Measurements from ENCODE around the gene COL4A1.

COL4A1 gene

DNA sequence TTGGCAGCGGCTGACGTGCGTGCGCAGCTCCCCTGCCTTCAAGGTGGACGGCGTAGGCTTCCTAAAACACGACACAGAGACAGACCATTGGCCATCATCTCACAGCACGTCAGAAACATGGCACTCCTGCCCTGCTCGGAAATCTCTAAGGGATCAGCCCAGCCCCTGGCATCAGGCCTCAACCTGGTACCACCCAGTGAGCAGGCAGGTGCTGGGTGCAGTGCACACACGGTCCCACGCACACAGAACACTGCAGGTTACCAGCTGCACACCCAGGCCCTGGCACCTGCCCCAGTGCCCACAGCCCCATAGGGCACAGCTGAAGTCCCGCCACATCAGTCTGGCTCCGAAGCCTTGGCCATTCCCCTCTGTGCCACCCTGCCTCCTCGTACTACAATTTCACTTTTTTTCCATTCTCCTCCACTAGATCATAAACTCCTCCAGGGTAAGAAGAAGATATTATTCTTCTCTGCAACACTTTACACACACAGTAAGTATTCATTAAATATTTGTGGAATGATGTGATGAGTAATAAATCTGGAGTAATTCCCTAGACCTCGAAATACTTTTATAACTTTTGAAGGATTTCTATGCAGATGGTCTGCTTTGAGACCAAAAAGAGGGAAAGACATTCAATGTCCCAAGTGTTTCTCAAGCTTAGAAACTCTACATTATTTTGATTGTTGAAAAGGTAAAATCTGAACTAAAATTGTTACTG, 156.4 kb downstream of the COL4A1 start:
- TF ChIP-seq, protein P1, sequence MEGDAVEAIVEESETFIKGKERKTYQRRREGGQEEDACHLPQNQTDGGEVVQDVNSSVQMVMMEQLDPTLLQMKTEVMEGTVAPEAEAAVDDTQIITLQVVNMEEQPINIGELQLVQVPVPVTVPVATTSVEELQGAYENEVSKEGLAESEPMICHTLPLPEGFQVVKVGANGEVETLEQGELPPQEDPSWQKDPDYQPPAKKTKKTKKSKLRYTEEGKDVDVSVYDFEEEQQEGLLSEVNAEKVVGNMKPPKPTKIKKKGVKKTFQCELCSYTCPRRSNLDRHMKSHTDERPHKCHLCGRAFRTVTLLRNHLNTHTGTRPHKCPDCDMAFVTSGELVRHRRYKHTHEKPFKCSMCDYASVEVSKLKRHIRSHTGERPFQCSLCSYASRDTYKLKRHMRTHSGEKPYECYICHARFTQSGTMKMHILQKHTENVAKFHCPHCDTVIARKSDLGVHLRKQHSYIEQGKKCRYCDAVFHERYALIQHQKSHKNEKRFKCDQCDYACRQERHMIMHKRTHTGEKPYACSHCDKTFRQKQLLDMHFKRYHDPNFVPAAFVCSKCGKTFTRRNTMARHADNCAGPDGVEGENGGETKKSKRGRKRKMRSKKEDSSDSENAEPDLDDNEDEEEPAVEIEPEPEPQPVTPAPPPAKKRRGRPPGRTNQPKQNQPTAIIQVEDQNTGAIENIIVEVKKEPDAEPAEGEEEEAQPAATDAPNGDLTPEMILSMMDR (conservative IDR thresholded peaks at IDR 0.05) = no peak
- H3K27ac ChIP-seq = no peak overlapping the region

DNA sequence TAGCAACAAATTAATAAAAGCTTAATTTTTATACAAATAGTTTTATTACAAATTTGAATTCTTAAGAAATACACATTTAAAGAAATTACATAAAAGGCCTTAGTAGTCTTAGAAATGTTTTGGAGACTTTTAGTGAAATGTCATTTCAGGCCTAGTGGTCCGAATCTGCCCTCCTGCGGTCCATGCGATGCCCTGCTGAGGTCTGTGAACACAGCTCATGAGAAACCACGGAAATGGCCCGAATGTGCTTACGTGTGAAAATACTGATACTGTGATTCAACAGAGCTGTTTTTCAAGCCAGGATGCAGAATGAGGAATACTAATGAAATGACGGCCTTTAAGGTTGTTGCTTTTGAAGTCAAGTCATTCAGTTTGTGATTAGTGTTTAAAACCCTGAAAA, 157.9 kb downstream of the COL4A1 start:
- TF ChIP-seq, protein P1 (conservative IDR thresholded peaks at IDR 0.05) = no peak
- H3K27ac ChIP-seq = no peak overlapping the region

DNA sequence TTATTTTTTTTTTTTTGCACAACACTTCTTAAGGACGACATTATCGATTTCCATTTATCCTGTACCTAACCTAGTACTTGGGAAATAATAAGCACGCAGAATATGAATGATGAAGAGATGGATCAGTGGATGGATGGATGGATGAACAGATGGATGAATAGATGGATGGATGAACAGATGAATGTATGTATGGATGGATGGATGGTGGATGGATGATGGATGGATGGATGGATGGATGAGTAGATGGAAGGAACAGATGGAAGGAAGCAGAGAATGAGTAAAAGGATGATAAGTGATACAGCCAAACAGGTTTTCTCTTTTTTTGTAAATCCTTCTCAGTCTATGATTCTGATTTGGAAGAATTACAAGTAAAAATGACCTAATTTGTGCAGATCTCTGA, 166.9 kb downstream of the COL4A1 start:
- no peak overlapping the region for H3K27ac ChIP-seq
- TF ChIP-seq, protein P1 (conservative IDR thresholded peaks at IDR 0.05) = no peak

DNA sequence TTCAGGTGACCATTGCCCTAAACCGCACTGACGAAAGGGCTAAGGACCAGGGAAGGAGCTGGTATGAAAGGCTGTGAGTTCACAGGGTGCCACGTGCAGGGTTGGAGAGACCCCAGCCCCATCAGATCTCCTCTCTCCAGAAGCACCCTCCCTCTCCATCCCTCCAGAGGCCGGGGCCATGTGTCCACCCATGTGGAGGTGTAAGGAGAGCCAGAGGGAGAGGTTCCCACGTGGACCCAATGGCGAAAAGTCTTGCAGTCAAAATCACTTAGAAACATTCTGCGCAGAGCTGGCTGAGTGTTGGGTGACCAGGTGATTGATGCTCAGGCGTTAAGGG, 168.3 kb downstream of the COL4A1 start:
- TF ChIP-seq, protein P1 (conservative IDR thresholded peaks at IDR 0.05) = peak; percentile 1; the same call in 1 of the 2 replicates
- H3K27ac ChIP-seq = peak overlapping the region; percentile 78

DNA sequence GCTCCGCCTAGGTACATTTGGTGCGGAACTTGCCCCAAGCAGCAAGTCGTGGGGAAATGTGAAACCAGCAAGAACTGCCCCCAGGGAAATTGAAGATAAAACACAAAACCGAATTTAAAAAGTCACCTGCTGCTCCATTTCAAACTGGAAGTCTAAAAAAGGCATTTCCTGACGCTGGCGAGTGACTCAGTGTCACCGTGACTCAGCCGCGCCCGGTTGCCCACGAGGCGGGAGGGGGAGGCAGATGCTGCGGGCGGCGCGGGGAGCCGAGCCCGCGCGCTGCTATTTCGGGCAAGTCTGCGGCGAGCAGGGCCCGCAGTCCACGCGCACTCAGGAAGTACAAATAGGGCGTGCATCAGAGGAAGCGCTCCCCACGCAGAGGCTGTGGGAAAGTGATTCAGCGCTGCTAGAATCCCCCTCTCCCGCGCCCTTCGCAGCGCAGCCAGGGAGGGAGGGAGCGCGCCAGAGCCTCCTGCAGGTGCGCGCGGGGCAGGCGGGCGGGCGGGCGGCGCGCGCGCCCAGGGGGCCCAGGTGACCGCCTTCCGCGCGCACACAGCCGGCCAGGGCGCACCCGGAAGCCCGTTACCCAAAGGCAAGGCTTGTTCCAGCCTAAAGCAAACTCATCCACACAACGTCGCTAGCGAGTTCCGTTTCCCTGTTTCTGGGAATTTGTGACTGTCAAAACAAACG, 168.8 kb downstream of the COL4A1 start:
- H3K27ac ChIP-seq = peak overlapping the region; percentile 78
- TF ChIP-seq, protein P1 (conservative IDR thresholded peaks at IDR 0.05) = peak; percentile 73

DNA sequence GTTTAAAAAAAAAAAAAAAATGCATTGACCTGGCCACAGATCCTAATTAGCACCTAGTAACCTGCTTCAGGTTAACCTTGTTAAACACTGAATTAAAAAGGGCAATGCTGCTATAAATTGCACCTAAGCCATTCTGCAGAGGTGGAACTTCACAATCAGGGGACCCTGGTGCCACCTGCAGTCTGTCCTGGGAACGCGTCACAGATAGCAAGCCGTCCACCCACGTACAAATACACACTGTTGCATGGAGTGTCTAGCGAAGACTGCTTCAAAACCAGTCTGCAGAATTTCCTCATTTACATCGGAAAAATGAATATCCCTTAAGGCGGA, 169.3 kb downstream of the COL4A1 start:
- TF ChIP-seq, protein P1 (conservative IDR thresholded peaks at IDR 0.05) = peak; percentile 99

DNA sequence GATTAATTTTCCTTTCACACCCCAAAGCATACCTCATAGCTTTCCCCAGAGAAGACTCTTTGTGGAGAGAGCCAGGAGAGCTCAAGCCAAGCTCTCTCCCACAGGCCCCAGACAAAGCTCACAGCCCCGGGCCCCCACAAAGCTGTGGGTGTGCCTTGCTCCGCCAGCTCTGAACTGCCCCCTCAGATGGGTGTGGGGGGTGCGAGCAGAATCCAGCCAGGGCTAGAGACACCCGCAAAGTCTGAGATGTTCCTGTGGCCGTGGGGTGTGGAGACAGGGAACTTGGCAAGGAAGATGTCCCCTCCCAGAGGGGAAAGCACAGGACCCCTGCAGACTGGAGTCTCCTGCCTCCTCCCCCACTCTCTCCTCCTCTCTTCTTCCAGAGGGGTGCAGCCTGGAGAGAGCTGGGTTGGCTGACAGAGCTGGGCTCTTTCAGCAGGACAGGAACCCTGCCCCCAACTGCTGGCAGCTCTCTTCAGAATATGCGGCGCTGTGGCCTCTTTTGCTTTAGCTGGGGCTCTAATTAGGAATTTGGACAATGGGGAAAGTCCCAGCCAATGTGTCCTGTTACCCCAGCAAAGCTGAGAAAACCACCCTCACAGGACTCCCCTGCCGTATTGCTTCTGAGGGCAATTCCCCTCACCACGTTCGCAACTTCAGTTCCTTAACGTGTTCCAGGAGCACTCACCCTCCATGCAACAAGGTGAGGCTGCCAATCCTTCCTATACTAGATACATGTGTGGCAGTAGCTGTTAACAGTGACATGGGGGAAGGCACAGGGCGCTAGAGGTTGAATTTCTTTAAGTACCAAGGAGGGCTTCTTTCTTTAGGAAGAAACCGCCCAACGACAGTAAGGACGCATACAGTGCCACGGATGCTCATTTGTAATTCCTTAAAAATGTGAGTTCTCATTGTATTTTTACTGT, 170.0 kb downstream of the COL4A1 start:
- H3K27ac ChIP-seq = peak overlapping the region; percentile 78

More for the DNA sequence above, 169.3 kb downstream of the COL4A1 start:
- H3K27ac ChIP-seq = peak overlapping the region; percentile 78

More for the DNA sequence above, 170.0 kb downstream of the COL4A1 start:
- TF ChIP-seq, protein P1 (conservative IDR thresholded peaks at IDR 0.05) = no peak

All from VCaP (cell line).